Stimulated activated CD8-positive, alpha-beta memory T cell treated with anti-CD3 and anti-CD28 coated beads, Interleukin-7, amount 100 ng/mL, for 24 hours (primary cell): ENCODE results near the gene WNT3.
"Not testable (repeated sequence)": the region's sequence is repeated elsewhere in the genome, so short reads cannot be mapped to it uniquely, and the experiment has no call there.

ENCODE experiments used
- DNase-seq: peaks from one replicate; pipeline ENCODE4 v3.0.0-alpha.2; 2020; ENCODE audit warnings: low read depth

WNT3 gene

GRCh38 chr17:46818316-46818928 lies at the start of gene WNT3:
Gene WNT3 (minus strand): TSS chr17:46818692. CDS start chr17:46818597, 95 bp downstream.
- DNase-seq, result no peak

GRCh38 chr17:46866747-46867146 lies 48.3 kb upstream of the WNT3 start:
- DNase-seq, result no peak

GRCh38 chr17:46866325-46866724 lies 47.8 kb upstream of the WNT3 start:
- no peak for DNase-seq

GRCh38 chr17:46865100-46865499 lies 46.6 kb upstream of the WNT3 start:
- DNase-seq, result no peak

- DNase-seq, result no peak
These were observed 45.1 kb upstream of the WNT3 start for GRCh38 chr17:46863383-46864121.

GRCh38 chr17:46862949-46863348 lies 44.5 kb upstream of the WNT3 start:
- no peak for DNase-seq

- no peak for DNase-seq
These were observed 41.5 kb upstream of the WNT3 start for GRCh38 chr17:46859996-46860395.

GRCh38 chr17:46857600-46857999 lies 39.1 kb upstream of the WNT3 start:
- no peak for DNase-seq

GRCh38 chr17:46854948-46855347 lies 36.5 kb upstream of the WNT3 start:
- no peak for DNase-seq

GRCh38 chr17:46854515-46854914 lies 36.0 kb upstream of the WNT3 start:
- DNase-seq, result no peak

- no peak for DNase-seq
These were observed 35.5 kb upstream of the WNT3 start for GRCh38 chr17:46853896-46854444.

- no peak for DNase-seq
These were observed 32.7 kb upstream of the WNT3 start, which contains the start of gene WNT9B for GRCh38 chr17:46851029-46851741. Gene WNT9B (plus strand): TSS chr17:46851583. CDS start chr17:46851639, 56 bp downstream.

GRCh38 chr17:46850688-46851028 lies 32.2 kb upstream of the WNT3 start:
- DNase-seq, result no peak

- DNase-seq, result no peak
These were observed 30.0 kb upstream of the WNT3 start for GRCh38 chr17:46848534-46848933.

- DNase-seq, result no peak
These were observed 29.0 kb upstream of the WNT3 start for GRCh38 chr17:46847204-46848191.

- DNase-seq, result no peak
These were observed 24.3 kb upstream of the WNT3 start for GRCh38 chr17:46842835-46843234.

- DNase-seq, result no peak
These were observed 23.3 kb upstream of the WNT3 start for GRCh38 chr17:46841561-46842379.

GRCh38 chr17:46840596-46840995 lies 22.1 kb upstream of the WNT3 start:
- not testable (repeated sequence) for DNase-seq

GRCh38 chr17:46839211-46839610 lies 20.7 kb upstream of the WNT3 start:
- DNase-seq, result no peak

GRCh38 chr17:46837521-46837920 lies 19.0 kb upstream of the WNT3 start:
- no peak for DNase-seq

- no peak for DNase-seq
These were observed 18.0 kb upstream of the WNT3 start for GRCh38 chr17:46836500-46836899.
